Measurements from ENCODE around the gene NR3C1.

The NR3C1 gene

DNA sequence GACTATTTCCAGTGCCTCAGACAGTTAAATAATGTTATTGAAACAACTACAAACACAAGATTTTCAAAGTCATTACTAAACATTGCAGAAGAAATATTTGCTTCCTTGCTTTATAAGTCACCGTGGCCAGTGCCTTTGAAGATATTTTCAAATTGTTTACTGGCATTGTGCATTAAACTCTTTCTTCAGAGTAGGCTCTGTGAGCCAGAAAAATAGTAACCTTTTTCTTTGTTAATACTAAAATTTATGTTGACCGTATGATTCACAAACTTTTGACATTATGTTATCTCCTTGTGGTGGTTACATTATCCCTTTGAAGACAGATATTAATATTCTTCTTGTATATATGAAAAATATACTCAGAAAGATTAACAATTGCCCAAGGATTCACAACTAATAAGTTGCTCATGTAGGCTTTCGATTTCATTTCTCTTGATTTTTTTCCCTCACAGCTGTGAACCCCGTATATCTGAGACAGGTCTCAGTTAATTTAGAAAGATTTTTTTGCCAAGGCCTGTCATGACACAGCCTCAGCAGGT is 140.1 kb downstream of the NR3C1 start:
- DNase-seq (ENCODE audit: low read depth): no peak
- H3K4me3 ChIP-seq (ENCODE audit: control insufficient read depth, low read depth, low read length): no peak overlapping the region
- TF ChIP-seq, protein P1, sequence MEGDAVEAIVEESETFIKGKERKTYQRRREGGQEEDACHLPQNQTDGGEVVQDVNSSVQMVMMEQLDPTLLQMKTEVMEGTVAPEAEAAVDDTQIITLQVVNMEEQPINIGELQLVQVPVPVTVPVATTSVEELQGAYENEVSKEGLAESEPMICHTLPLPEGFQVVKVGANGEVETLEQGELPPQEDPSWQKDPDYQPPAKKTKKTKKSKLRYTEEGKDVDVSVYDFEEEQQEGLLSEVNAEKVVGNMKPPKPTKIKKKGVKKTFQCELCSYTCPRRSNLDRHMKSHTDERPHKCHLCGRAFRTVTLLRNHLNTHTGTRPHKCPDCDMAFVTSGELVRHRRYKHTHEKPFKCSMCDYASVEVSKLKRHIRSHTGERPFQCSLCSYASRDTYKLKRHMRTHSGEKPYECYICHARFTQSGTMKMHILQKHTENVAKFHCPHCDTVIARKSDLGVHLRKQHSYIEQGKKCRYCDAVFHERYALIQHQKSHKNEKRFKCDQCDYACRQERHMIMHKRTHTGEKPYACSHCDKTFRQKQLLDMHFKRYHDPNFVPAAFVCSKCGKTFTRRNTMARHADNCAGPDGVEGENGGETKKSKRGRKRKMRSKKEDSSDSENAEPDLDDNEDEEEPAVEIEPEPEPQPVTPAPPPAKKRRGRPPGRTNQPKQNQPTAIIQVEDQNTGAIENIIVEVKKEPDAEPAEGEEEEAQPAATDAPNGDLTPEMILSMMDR (conservative IDR thresholded peaks at IDR 0.05; ENCODE audit: control insufficient read depth, insufficient read depth, low read depth, low read length): no peak

DNA sequence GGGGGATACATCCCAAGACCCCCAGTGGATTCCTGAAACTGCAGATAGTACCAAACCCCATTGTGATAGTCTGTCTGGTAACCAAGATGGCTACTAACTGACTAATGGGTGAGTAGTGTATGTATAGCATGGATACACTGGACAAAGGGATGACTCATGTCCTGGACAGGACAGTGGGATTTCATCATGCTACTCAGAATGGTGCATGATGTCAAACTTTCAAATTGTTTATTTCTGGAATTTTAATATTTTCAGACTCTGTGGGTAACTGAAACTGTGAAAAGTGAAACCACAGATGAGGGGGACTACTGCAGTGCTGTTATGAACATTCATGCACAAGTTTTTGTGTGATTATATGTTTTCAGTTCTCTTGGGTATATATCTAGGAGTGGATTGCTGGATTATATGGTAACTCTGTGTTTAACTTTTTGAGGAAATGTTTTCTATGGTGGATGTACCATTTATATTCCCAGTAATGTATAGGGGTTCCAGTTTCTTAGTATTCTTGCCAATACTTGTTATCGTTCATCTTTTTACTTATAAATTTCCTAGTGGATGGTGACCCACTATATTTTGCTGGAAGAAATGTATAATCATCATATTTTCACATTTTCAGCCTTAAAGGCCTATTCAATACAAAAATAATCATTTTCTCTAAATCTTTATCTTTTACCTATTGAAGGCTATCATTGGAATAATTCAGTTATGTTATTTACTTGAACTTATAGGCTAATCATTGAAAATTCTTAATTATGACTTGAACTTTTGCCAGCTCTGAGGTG is 140.9 kb downstream of the NR3C1 start:
- H3K4me3 ChIP-seq (ENCODE audit: control insufficient read depth, low read depth, low read length): no peak overlapping the region
- peak; percentile 98 for DNase-seq (ENCODE audit: low read depth)
- TF ChIP-seq, protein P1 (conservative IDR thresholded peaks at IDR 0.05; ENCODE audit: control insufficient read depth, insufficient read depth, low read depth, low read length): no peak

DNA sequence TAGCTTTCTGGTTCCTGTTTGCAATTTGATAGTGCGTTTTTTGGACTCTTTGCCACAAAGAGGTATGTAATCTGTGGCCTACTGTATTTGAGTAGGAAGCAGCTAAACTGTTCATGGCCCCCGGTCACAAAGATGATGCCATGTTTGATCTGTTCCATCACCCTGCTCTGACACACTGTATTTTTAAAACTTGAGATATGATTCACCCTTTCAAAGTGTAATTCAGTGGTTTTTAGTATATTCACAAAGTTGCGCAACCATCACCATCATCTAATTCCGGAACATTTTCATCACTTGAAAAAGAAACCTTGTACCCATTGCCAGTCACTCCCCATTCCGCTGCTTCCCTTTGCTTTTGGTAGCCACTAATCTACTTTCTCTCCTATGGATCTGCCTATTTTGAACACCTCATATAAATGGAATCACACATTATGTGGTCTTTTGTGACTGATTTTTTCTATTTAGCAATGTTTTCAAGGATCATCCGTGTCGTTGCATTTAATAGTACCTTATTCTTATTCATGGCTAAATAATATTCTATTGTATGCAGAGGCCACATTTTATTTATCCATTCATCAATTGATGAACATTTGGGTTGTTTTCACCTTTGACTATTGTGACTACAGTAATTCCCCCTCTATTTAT is 141.6 kb downstream of the NR3C1 start:
- H3K4me3 ChIP-seq (ENCODE audit: control insufficient read depth, low read depth, low read length): no peak overlapping the region
- TF ChIP-seq, protein P1 (conservative IDR thresholded peaks at IDR 0.05; ENCODE audit: control insufficient read depth, insufficient read depth, low read depth, low read length): no peak
- peak; percentile 95 for DNase-seq (ENCODE audit: low read depth)

DNA sequence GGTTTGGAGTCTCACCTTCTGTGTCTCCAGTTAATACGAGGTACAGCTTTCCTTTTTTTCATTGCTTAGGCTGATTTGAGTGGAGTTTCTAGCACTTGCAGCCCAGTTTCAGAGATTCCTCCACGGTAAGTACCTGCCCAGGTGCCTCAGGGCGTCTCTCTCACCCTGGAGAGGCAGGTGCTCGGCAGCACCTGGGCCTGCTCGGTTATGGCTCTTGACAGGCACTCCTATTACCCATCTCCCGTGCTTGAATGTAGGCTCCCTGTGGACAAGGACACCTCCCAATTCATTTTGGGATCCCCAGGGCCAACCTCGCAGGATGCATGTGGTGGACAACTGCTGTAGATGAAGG is 144.3 kb downstream of the NR3C1 start:
- DNase-seq (ENCODE audit: low read depth): no peak
- TF ChIP-seq, protein P1 (conservative IDR thresholded peaks at IDR 0.05; ENCODE audit: control insufficient read depth, insufficient read depth, low read depth, low read length): no peak
- H3K4me3 ChIP-seq (ENCODE audit: control insufficient read depth, low read depth, low read length): no peak overlapping the region

DNA sequence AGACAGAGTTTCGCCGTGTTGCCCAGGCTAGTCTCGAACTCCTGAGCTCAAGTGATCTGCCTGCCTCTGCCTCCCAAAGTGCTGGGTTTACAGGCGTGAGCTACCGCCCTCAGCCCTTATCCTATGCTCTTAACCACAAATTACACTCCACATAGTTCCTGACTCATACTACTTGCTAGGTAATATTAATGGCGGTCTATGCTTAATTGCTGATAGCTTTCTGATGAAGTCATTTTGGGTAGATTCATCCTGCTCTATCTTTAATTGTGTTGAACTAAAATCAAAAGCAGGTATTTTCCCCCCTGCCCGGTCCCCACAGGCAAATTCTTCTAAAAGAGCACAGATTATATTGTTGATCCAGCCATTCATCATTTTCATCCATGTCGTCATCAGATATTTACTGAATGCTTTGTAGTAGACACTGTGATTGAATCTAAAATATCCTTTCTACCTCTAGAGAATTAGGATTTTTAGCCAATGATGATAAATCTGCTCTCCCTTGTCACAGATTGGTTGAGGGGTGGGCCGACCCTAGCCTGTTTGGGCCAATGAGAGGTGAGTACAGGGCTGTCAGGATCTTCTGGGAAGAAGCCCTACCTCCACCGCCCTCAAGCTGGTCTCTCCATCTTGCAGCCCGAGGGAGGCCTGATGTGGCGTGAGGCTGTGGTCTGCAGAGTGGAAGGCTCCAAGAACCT is 144.8 kb downstream of the NR3C1 start:
- peak; percentile 69 for DNase-seq (ENCODE audit: low read depth)

DNA sequence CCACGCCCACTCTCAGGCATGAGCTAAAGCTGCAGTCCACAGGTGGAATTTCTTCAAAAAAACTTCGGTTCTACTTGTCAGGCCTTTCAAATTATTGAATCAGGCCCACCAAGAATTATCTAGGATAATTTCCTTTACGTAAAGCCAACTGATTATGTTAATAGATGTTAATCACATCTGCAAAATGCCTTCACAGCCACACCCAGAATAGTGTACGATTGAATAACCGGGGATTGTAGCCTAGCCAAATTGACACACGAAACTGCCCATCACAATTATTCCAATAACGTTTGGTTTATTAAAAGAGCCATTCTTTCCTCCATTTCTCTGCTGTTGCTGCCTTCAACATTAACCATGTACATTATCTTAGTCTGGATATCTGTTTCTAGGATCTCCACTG is 148.7 kb downstream of the NR3C1 start:
- TF ChIP-seq, protein P1 (conservative IDR thresholded peaks at IDR 0.05; ENCODE audit: control insufficient read depth, insufficient read depth, low read depth, low read length): no peak
- DNase-seq (ENCODE audit: low read depth): no peak
- no peak overlapping the region for H3K4me3 ChIP-seq (ENCODE audit: control insufficient read depth, low read depth, low read length)

More for the DNA sequence above, 144.8 kb downstream of the NR3C1 start:
- TF ChIP-seq, protein P1 (conservative IDR thresholded peaks at IDR 0.05; ENCODE audit: control insufficient read depth, insufficient read depth, low read depth, low read length): no peak
- no peak overlapping the region for H3K4me3 ChIP-seq (ENCODE audit: control insufficient read depth, low read depth, low read length)

All from fibroblast of mammary gland (primary cell).